ENCODE results near the gene ZFYVE9.

Gene ZFYVE9

DNA sequence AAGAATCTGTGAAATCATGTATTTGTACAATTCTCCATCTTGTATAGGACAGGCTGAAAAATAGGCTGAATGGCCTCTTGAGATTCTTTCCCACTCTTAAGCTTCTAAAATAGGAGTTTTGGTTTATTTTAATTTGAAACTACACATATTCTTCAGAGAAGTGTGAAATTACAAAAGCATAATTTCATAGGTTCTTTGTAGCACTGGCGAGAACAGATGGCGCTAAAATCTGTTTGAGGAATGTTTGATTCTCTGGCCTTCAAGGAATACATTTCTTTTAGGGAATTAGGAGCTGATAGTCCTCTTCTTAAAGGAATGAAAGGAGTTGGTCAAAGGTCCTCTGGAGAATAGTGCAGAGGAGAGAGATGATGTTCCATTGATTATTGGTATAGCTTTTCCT lies 179.2 kb downstream of the ZFYVE9 start:
- H3K79me2 ChIP-seq (ENCODE audit: insufficient read depth, low read length) = no peaks in the 10 kb centered on the region
- H3K27me3 ChIP-seq (ENCODE audit: insufficient read depth, low read length, poor library complexity, severe bottlenecking) = no peaks in the 10 kb centered on the region
- no peaks in the 10 kb centered on the region for H3F3A ChIP-seq (ENCODE audit: low read depth)
- no peak overlapping the region for H3K9ac ChIP-seq (ENCODE audit: low read depth, low read length, poor library complexity, severe bottlenecking)
- no peak overlapping the region for H3K4me3 ChIP-seq (ENCODE audit: low read length, poor library complexity, severe bottlenecking)
- no peak overlapping the region for H2AFZ ChIP-seq (ENCODE audit: low read length)
- TF ChIP-seq, protein P1, sequence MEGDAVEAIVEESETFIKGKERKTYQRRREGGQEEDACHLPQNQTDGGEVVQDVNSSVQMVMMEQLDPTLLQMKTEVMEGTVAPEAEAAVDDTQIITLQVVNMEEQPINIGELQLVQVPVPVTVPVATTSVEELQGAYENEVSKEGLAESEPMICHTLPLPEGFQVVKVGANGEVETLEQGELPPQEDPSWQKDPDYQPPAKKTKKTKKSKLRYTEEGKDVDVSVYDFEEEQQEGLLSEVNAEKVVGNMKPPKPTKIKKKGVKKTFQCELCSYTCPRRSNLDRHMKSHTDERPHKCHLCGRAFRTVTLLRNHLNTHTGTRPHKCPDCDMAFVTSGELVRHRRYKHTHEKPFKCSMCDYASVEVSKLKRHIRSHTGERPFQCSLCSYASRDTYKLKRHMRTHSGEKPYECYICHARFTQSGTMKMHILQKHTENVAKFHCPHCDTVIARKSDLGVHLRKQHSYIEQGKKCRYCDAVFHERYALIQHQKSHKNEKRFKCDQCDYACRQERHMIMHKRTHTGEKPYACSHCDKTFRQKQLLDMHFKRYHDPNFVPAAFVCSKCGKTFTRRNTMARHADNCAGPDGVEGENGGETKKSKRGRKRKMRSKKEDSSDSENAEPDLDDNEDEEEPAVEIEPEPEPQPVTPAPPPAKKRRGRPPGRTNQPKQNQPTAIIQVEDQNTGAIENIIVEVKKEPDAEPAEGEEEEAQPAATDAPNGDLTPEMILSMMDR (conservative IDR thresholded peaks at IDR 0.05; ENCODE audit: low read length) = no peak
- TF ChIP-seq EZH2phosphoT487 (IDR thresholded peaks at IDR 0.05; ENCODE audit: borderline replicate concordance) = no peak
- no peaks in the 10 kb centered on the region for H3K9me3 ChIP-seq (ENCODE audit: insufficient read depth, low read depth, low read length)
- no peak overlapping the region for H3K4me2 ChIP-seq (ENCODE audit: low read depth, low read length, poor library complexity, severe bottlenecking)
- no peaks in the 10 kb centered on the region for H4K20me1 ChIP-seq (ENCODE audit: insufficient read depth, low read length, poor library complexity, severe bottlenecking)
- no peaks in the 10 kb centered on the region for H3K4me1 ChIP-seq (ENCODE audit: insufficient read depth, low read length, poor library complexity, severe bottlenecking)
- H3K9me2 ChIP-seq (replicated peaks; ENCODE audit: low read depth, low read length) = no peaks in the 10 kb centered on the region
- H3K36me3 ChIP-seq (ENCODE audit: insufficient read depth, low read length) = no peaks in the 10 kb centered on the region

DNA sequence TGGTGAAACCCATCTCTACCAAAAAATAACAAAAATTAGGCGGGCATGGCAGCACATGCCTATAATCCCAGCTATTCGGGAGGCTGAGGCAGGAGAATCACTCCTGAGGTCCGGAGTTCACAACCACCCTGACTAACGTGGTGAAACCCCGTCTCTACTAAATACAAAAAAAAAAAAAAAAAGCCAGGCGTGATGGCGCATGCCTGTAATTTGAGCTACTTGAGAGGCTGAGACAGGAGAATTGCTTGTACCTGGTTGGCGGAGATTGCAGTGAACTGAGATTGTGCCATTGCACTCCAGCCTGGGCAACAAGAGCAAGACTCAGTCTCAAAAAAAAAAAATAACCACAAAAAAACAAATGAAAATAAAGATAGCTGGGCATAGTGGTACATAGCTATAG lies 181.8 kb downstream of the ZFYVE9 start:
- no peaks in the 10 kb centered on the region for H3K79me2 ChIP-seq (ENCODE audit: insufficient read depth, low read length)
- H3K9ac ChIP-seq (ENCODE audit: low read depth, low read length, poor library complexity, severe bottlenecking) = no peak overlapping the region
- H3K9me2 ChIP-seq (replicated peaks; ENCODE audit: low read depth, low read length) = no peaks in the 10 kb centered on the region
- TF ChIP-seq EZH2phosphoT487 (IDR thresholded peaks at IDR 0.05; ENCODE audit: borderline replicate concordance) = no peak
- TF ChIP-seq, protein P1 (conservative IDR thresholded peaks at IDR 0.05; ENCODE audit: low read length) = no peak
- no peaks in the 10 kb centered on the region for H3K9me3 ChIP-seq (ENCODE audit: insufficient read depth, low read depth, low read length)
- no peaks in the 10 kb centered on the region for H3F3A ChIP-seq (ENCODE audit: low read depth)
- no peaks in the 10 kb centered on the region for H4K20me1 ChIP-seq (ENCODE audit: insufficient read depth, low read length, poor library complexity, severe bottlenecking)
- no peak overlapping the region for H3K4me3 ChIP-seq (ENCODE audit: low read length, poor library complexity, severe bottlenecking)
- H3K4me1 ChIP-seq (ENCODE audit: insufficient read depth, low read length, poor library complexity, severe bottlenecking) = no peaks in the 10 kb centered on the region
- no peaks in the 10 kb centered on the region for H3K27me3 ChIP-seq (ENCODE audit: insufficient read depth, low read length, poor library complexity, severe bottlenecking)
- no peak overlapping the region for H2AFZ ChIP-seq (ENCODE audit: low read length)
- no peak overlapping the region for H3K4me2 ChIP-seq (ENCODE audit: low read depth, low read length, poor library complexity, severe bottlenecking)
- no peaks in the 10 kb centered on the region for H3K36me3 ChIP-seq (ENCODE audit: insufficient read depth, low read length)

DNA sequence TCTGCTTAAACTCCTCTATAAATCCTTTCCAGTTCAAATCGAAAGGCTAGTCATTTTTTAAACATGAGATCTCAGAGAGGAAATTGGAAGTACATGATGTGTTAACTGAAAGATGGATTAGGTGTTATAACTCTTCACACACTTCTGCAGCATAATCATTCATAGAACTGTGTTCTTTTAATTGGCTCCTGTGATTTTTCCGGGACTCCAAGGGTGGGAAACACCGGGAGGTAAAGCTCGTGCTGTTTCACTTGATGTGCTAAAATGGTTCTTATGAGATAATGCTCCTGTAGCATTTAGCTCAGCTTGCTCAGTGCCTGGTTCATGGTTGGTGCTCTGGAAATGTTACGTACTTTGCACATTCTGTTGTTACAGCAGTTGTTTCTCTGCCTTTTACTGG lies 183.9 kb downstream of the ZFYVE9 start:
- Histone ChIP-seq H3K79me2 (ENCODE audit: insufficient read depth, low read length) (no peaks in the 10 kb centered on the region), H3K36me3 (ENCODE audit: insufficient read depth, low read length) (no peaks in the 10 kb centered on the region), H3F3A (ENCODE audit: low read depth) (no peaks in the 10 kb centered on the region), H4K20me1 (ENCODE audit: insufficient read depth, low read length, poor library complexity, severe bottlenecking) (no peaks in the 10 kb centered on the region), H3K27me3 (ENCODE audit: insufficient read depth, low read length, poor library complexity, severe bottlenecking) (no peaks in the 10 kb centered on the region), H3K9me2 (replicated peaks; ENCODE audit: low read depth, low read length) (no peaks in the 10 kb centered on the region), H3K4me1 (ENCODE audit: insufficient read depth, low read length, poor library complexity, severe bottlenecking) (no peaks in the 10 kb centered on the region), H3K4me3 (ENCODE audit: low read length, poor library complexity, severe bottlenecking) (no peak overlapping the region), H3K9ac (ENCODE audit: low read depth, low read length, poor library complexity, severe bottlenecking) (no peak overlapping the region), H2AFZ (ENCODE audit: low read length) (no peak overlapping the region), H3K9me3 (ENCODE audit: insufficient read depth, low read depth, low read length) (no peaks in the 10 kb centered on the region), H3K4me2 (ENCODE audit: low read depth, low read length, poor library complexity, severe bottlenecking) (no peak overlapping the region)
- TF ChIP-seq, protein P1 (conservative IDR thresholded peaks at IDR 0.05; ENCODE audit: low read length) = no peak
- no peak for TF ChIP-seq EZH2phosphoT487 (IDR thresholded peaks at IDR 0.05; ENCODE audit: borderline replicate concordance)

Data from Loucy (cell line).